IMR-90 (cell line): ENCODE data around the gene JAKMIP1. TPM values are rescaled to one million over a fixed set of nuclear protein-coding genes. Genes with fewer than 3 reads are reported as not detected.

Experiments
- ATAC-seq: fragments of 200-7000 bp; cut with Tn5 transposase; 2 replicates; pipeline ENCODE4 v1.9.1; 2020; ENCODE audit warnings: low read depth, mild to moderate bottlenecking, moderate library complexity
- BruUV-seq: library from RNA; stranded (reverse); fragments of 400-500 nt; replicated peaks from 2 replicates; lab custom pipeline; 2021; lab: Mats Ljungman, UMichigan
- CTCF ChIA-PET: fragments of 300-600 bp; formaldehyde crosslinking; extraction: SDS; loops from one replicate; lab custom pipeline; 2021; ENCODE audit warnings: antibody characterized with exemption; lab: Yijun Ruan, JAX
- POLR2A ChIA-PET: fragments of 300-600 bp; sonication (Branson Sonifier 250); formaldehyde crosslinking; loops from one replicate; lab custom pipeline; 2022; ENCODE audit warnings: antibody characterized with exemption; ENCODE audit not compliant: unreplicated experiment; lab: Charles Lee
- DNase-seq: peaks from one replicate; pipeline ENCODE4 v3.0.0; 2013
- H2AFZ ChIP-seq: replicated peaks from 2 replicates; pipeline ENCODE3; 2013; ENCODE audit warnings: low read length, mild to moderate bottlenecking; ENCODE audit not compliant: poor library complexity
- H2AK5ac ChIP-seq: 2 replicates; pipeline ENCODE4 v1.6.1; 2013; ENCODE audit warnings: low read depth, low read length, inconsistent platforms
- H2AK9ac ChIP-seq: replicated peaks from 2 replicates; pipeline ENCODE3; 2013; ENCODE audit warnings: mild to moderate bottlenecking, low read depth, low read length, moderate library complexity; ENCODE audit not compliant: poor library complexity
- H2BK120ac ChIP-seq: 2 replicates; pipeline ENCODE4 v1.6.1; 2013; ENCODE audit warnings: low read depth, low read length, inconsistent platforms
- H2BK15ac ChIP-seq: 3 replicates; pipeline ENCODE4 v1.6.1; 2013; ENCODE audit warnings: low read depth, low read length, inconsistent platforms
- H2BK20ac ChIP-seq: 2 replicates; pipeline ENCODE4 v1.6.1; 2013; ENCODE audit warnings: low read depth, mild to moderate bottlenecking, inconsistent platforms, low read length, moderate library complexity
- H2BK5ac ChIP-seq: 2 replicates; pipeline ENCODE4 v1.6.1; 2013; ENCODE audit warnings: mild to moderate bottlenecking, low read depth, low read length, inconsistent platforms; ENCODE audit not compliant: poor library complexity, severe bottlenecking
- H3K14ac ChIP-seq: replicated peaks from 2 replicates; pipeline ENCODE4 v1.6.1; 2013; ENCODE audit warnings: low read depth, low read length, inconsistent platforms
- H3K18ac ChIP-seq: 2 replicates; pipeline ENCODE4 v1.6.1; 2013; ENCODE audit warnings: low read depth, low read length, control low read depth
- H3K23ac ChIP-seq: 2 replicates; pipeline ENCODE4 v1.6.1; 2013; ENCODE audit warnings: low read depth, low read length, inconsistent platforms
- H3K27ac ChIP-seq: 2 replicates; pipeline ENCODE4 v1.5.1; 2013; ENCODE audit warnings: mild to moderate bottlenecking, control low read depth, low read length; ENCODE audit not compliant: insufficient read depth
- H3K27me3 ChIP-seq: 2 replicates; pipeline ENCODE4 v1.6.1; 2013; ENCODE audit warnings: low read length; ENCODE audit not compliant: control insufficient read depth, insufficient read depth
- H3K36me3 ChIP-seq: 2 replicates; pipeline ENCODE4 v1.6.1; 2013; ENCODE audit warnings: low read length, mixed read lengths; ENCODE audit not compliant: control insufficient read depth, insufficient read depth
- H3K4ac ChIP-seq: 2 replicates; pipeline ENCODE4 v1.6.1; 2013; ENCODE audit warnings: low read depth, low read length, inconsistent platforms
- H3K4me1 ChIP-seq: 2 replicates; pipeline ENCODE4 v1.6.1; 2013; ENCODE audit warnings: low read length, mixed read lengths; ENCODE audit not compliant: control insufficient read depth, insufficient read depth
- H3K4me2 ChIP-seq: 2 replicates; pipeline ENCODE4 v1.6.1; 2013; ENCODE audit warnings: low read depth, mild to moderate bottlenecking, control low read depth, low read length, moderate library complexity
- H3K4me3 ChIP-seq: 2 replicates; pipeline ENCODE4 v1.5.1; 2013; ENCODE audit warnings: low read depth, mild to moderate bottlenecking, control low read depth, low read length, moderate library complexity; ENCODE audit not compliant: insufficient read depth
- H3K56ac ChIP-seq: 2 replicates; pipeline ENCODE4 v1.6.1; 2013; ENCODE audit warnings: low read length, inconsistent platforms; ENCODE audit not compliant: insufficient read depth; ENCODE audit errors: extremely low read depth
- H3K79me1 ChIP-seq, 2 experiments: 2 replicates each; pipeline ENCODE4 v1.6.1; 2013; ENCODE audit warnings: low read length in 2 of 2, inconsistent platforms in 1 of 2, low read depth in 1 of 2
- H3K9ac ChIP-seq: 2 replicates; pipeline ENCODE4 v1.6.1; 2013; ENCODE audit warnings: low read depth, low read length, control low read depth
- H3K9me1 ChIP-seq: 2 replicates; pipeline ENCODE4 v1.6.1; 2013; ENCODE audit warnings: low read length, inconsistent platforms; ENCODE audit not compliant: insufficient read depth
- H3K9me3 ChIP-seq: 2 replicates; pipeline ENCODE4 v1.6.1; 2013; ENCODE audit warnings: low read length; ENCODE audit not compliant: control insufficient read depth, insufficient read depth
- H4K20me1 ChIP-seq: 2 replicates; pipeline ENCODE4 v1.6.1; 2013; ENCODE audit warnings: low read length, inconsistent platforms; ENCODE audit not compliant: insufficient read depth
- H4K5ac ChIP-seq: 2 replicates; pipeline ENCODE4 v1.6.1; 2013; ENCODE audit warnings: mild to moderate bottlenecking, low read depth, low read length, control low read depth
- H4K8ac ChIP-seq, 2 experiments: 2 replicates each; pipeline ENCODE4 v1.6.1; 2013; ENCODE audit warnings: low read depth in 2 of 2, low read length in 2 of 2, control low read depth in 1 of 2, inconsistent platforms in 1 of 2
- H4K91ac ChIP-seq: 2 replicates; pipeline ENCODE4 v1.6.1; 2013; ENCODE audit warnings: low read depth, low read length, inconsistent platforms; ENCODE audit not compliant: insufficient read depth
- CHD1 ChIP-seq: IDR thresholded peaks from 2 replicates; pipeline ENCODE4 v1.6.1; 2012; ENCODE audit warnings: low read depth, low read length, improper control_type of control experiment
- CTCF ChIP-seq: conservative IDR thresholded peaks from 2 replicates; pipeline ENCODE4 v1.5.1; 2012; ENCODE audit warnings: mild to moderate bottlenecking, low read depth, low read length, improper control_type of control experiment
- NFE2L2 ChIP-seq: fragments of 150-350 bp; IDR thresholded peaks from 2 replicates; pipeline ENCODE4 v1.6.1; 2016; ENCODE audit warnings: low read depth, mild to moderate bottlenecking, low read length
- RCOR1 ChIP-seq: IDR thresholded peaks from 2 replicates; pipeline ENCODE4 v1.6.1; 2012; ENCODE audit warnings: mild to moderate bottlenecking, low read length, improper control_type of control experiment; ENCODE audit not compliant: insufficient replicate concordance
- RFX5 ChIP-seq: IDR thresholded peaks from 2 replicates; pipeline ENCODE4 v1.8.0; 2012; ENCODE audit warnings: low read depth, mild to moderate bottlenecking, low read length, moderate library complexity
- WGBS, 2 experiments: methylation state at CpG; one replicate each; pipeline versions ENCODE4 v1.1.5 to v1.1.7; 2013; ENCODE audit warnings: missing lambda C conversion rate in 2 of 2; ENCODE audit not compliant: insufficient read length in 1 of 2; ENCODE audit errors: extremely low coverage in 2 of 2; 5-methylcytosine and 5-hydroxymethylcytosine counted together
- dilution Hi-C: fragments of 300-500 bp; cut with HindIII; formaldehyde crosslinking; loops from one replicate; pipeline ENCODE4 v1.14.3; 2018; ENCODE audit warnings: low sequenced_read_pairs; ENCODE audit not compliant: unreplicated experiment
- in situ Hi-C: fragments of 300-500 bp; cut with MboI; formaldehyde crosslinking; loops from 3 replicates; pipeline ENCODE4 v1.14.3; 2019; ENCODE audit warnings: low sequenced_read_pairs, inconsistent platforms, mixed read lengths
- intact Hi-C: fragments of 100-400 bp; cut with micrococcal nuclease; formaldehyde crosslinking; loops from 2 replicates; pipeline ENCODE4 v1.10.0; 2022
- polyA plus RNA-seq, 3 experiments: library from polyadenylated mRNA; depleted of rRNA; stranded (reverse); fragments of >200 nt; gene quantifications; 2 replicates each; pipeline ENCODE4 v1.2.3, GENCODE V29; 2012; ENCODE audit warnings: low replicate concordance in 1 of 3
- total RNA-seq: library from RNA; depleted of rRNA; stranded (reverse); fragments of >200 nt; gene quantifications from 2 replicates; pipeline ENCODE4 v1.2.3, GENCODE V29; 2012

JAKMIP1 gene
- total and polyA plus RNA-seq, 2 of the 4 experiments (the other 2 are of a cell fraction), result not detected

- H3K4me3 ChIP-seq, result no peak overlapping the region
- no peak overlapping the region for H2BK15ac ChIP-seq
- no peak overlapping the region for H4K5ac ChIP-seq
- H2BK120ac ChIP-seq, result no peak overlapping the region
- ChIA-PET CTCF (no interaction called here), POLR2A (no interaction called here)
- H3K9ac ChIP-seq, result no peak overlapping the region
- no peak overlapping the region for H3K27ac ChIP-seq
- H2BK5ac ChIP-seq, result no peak overlapping the region
- H2AK9ac ChIP-seq, result no peak overlapping the region
- no peak overlapping the region for H2BK20ac ChIP-seq
- no peaks in the 10 kb centered on the region for H3K9me3 ChIP-seq
- no peaks in the 10 kb centered on the region for H3K79me1 ChIP-seq
- H3K18ac ChIP-seq, result no peak overlapping the region
- H4K8ac ChIP-seq, result no peak overlapping the region
- no peak overlapping the region for H2AK5ac ChIP-seq
- H3K56ac ChIP-seq, result no peak overlapping the region
- intact Hi-C loops, result no loop called here
- DNase-seq (no peak), ATAC-seq (no peak)
- no peaks in the 10 kb centered on the region for H3K36me3 ChIP-seq
- no peaks in the 10 kb centered on the region for H3K27me3 ChIP-seq
- H3K14ac ChIP-seq, result no peak overlapping the region
- TF ChIP-seq RFX5 (no peak), CTCF (no peak), NFE2L2 (no peak), RCOR1 (no peak), CHD1 (no peak)
- H3K4me2 ChIP-seq, result no peak overlapping the region
- in situ Hi-C loops, result no loop called here
- no peaks in the 10 kb centered on the region for H4K20me1 ChIP-seq
- no peak overlapping the region for H2AFZ ChIP-seq
- H4K91ac ChIP-seq, result no peak overlapping the region
- BruUV-seq, result no TSS peak
- no peak overlapping the region for H3K4ac ChIP-seq
- WGBS, 2 experiments, result 39% methylated on average over 7 of the region's 8 CpGs; no CpG with 5 or more reads in 1 of the 2 experiments
- no peak overlapping the region for H3K23ac ChIP-seq
- H3K4me1 ChIP-seq, result no peaks in the 10 kb centered on the region
- H3K9me1 ChIP-seq, result no peaks in the 10 kb centered on the region
- dilution Hi-C loops, result no loop called here
Measured at GRCh38 chr4:6110681-6111353, 89.5 kb downstream of the JAKMIP1 start.
